ENCODE measurements around the gene ZNF277. TPM values are rescaled to one million over a fixed set of nuclear protein-coding genes. Genes with fewer than 3 reads are reported as not detected.
"Not testable (repeated sequence)": the region's sequence is repeated elsewhere in the genome, so short reads cannot be mapped to it uniquely, and the experiment has no call there.

ZNF277 gene
- total RNA-seq, 2 donors from 2014 or later: 20.1 to 22.3 TPM

DNA sequence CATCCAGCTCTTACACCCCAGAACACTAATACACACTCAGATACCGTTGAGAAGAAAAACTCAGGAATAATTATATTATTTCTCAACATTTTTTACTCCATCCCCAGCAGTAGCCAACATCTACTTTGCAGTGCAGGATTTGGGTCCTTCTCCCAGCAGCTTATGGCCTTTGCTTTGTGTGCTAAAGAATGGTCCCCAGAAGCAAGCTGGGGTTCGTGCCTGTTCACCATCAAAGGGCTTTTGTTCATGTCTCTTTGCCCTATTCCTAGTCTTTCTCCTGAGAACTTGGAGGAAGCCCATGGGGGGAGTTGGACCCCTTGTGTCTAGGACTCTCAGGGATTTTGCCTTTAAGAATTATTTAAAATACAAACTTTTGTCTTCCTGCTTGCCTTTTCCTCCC is 100.4 kb downstream of the ZNF277 start:
- intact Hi-C loops (cut with DNase I, micrococcal nuclease): no loop called here
- ATAC-seq: no peak
- no peak for DNase-seq

DNA sequence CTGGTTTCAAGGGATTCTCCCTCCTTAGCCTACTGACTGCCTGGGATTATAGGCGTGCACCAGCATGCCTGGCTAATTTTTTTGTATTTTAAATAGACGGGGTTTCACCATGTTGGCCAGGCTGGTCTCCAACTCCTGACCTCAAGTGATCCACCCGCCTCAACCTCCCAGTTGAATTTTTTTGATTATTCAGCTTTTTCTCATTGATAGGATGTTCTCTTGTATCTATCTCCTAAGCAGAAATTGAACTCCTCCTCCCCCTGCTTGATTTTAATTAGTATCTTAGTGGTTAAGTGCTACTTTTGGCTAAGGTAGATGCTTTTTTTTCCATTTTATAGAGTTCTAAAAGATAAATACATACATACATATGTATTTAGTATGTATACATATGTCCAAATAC is 101.0 kb downstream of the ZNF277 start:
- no peak for DNase-seq
- intact Hi-C loops (cut with DNase I, micrococcal nuclease): no loop called here
- ATAC-seq: no peak

- no peak for ATAC-seq
- no peak for DNase-seq
- intact Hi-C loops (cut with DNase I, micrococcal nuclease): no loop called here
Observed at GRCh38 chr7:112308974-112309373, 102.5 kb downstream of the ZNF277 start.

DNA sequence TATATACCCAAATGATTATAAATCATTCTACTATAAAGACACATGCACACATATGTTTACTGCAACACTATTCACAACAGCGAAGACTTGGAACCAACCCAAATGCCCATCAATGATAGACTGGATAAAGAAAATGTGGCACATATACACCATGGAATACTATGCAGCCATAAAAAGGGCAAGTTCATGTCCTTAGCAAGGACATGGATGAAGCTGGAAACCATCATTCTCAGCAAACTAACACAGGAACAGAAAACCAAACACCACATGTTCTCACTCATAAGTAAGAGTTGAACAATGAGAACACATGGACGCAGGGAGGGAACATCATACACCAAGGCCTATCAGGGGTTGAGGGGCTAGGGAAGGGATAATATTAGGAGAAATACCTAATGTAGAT is 110.3 kb downstream of the ZNF277 start:
- DNase-seq; intact Hi-C loops (cut with DNase I, micrococcal nuclease); ATAC-seq: not testable (repeated sequence)

GRCh38 chr7:112322070-112322469 is 115.6 kb downstream of the ZNF277 start:
- intact Hi-C loops (cut with DNase I, micrococcal nuclease): no loop called here
- ATAC-seq (no peak), DNase-seq (no peak)

DNA sequence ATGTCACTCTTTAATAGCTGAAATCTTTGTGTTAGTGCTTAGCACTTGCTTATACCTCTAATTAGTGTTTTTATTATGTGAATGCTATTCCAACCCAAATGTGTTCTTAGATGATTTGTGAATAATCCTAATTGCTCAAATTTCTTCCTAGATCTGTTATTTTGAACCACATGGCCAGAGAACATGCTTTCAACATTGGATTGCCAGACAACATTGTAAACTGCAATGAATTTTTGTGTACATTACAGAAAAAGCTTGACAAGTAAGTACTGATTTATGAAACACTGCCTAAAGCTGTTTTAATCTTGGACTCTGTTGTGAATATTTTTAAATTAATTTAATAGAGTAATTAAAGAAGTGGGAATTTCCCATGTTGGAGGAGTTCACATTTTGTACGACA is 121.1 kb downstream of the ZNF277 start:
- ATAC-seq (no peak), DNase-seq (no peak)
- intact Hi-C loops (cut with DNase I, micrococcal nuclease): no loop called here

DNA sequence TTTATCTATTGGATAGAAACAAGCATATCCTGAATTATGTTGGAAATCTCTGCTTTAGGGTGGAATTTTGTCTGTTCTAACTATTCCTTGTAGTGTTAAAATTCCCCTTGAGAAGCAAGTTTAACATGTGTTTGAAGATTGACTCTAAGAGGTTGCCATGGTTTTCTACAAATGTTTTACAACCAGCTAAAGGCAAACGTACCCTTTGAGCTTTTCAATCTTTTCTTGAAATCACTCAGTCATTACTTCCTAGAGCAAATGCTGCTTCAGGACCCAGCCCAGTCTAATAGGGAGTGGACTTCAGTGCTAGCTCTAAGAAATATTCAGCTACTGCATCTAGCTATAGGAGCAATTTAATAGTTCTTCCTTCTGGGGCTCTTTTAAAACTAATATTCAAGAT is 125.0 kb downstream of the ZNF277 start:
- intact Hi-C loops (cut with DNase I, micrococcal nuclease): no loop called here
- DNase-seq: no peak
- no peak for ATAC-seq

DNA sequence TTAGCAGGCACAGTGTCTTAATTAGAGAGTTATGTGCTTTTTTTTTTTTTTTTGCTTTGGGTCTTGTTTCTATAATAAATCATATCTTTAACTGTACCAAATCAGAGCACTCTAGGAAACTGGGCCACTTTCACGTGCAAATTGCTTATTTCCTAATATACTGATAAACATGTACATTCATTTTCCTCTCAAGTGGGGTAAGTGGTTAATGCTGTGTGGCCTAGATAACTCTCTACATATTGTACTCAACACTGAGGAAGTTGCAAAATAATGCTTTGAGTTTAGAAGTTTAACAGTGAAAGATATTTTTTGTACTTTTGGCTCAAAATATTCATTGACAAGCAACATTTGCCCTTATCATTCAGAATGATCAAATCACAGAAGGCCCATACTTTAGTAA is 127.9 kb downstream of the ZNF277 start:
- intact Hi-C loops (cut with DNase I, micrococcal nuclease): no loop called here
- DNase-seq: no peak
- no peak for ATAC-seq

DNA sequence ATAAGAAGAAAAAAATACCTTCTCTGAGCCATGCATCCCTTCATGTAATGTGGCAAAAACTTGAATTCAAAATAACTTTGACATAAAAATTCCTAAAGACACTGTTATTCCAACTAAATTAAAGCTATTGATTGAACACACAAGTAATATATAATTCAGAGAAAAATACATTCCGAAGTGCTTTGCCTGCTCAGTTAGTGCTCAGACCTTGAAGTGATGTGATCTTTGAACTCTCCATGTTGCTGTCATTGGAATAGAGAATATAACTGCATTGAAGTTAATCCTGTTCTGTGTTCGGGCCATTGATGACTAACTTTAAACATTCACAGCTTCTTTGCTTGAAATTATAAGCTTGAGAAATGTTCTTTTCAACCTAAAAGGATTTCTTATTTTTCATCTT is 129.8 kb downstream of the ZNF277 start:
- intact Hi-C loops (cut with DNase I, micrococcal nuclease): no loop called here
- DNase-seq (no peak), ATAC-seq (no peak)

DNA sequence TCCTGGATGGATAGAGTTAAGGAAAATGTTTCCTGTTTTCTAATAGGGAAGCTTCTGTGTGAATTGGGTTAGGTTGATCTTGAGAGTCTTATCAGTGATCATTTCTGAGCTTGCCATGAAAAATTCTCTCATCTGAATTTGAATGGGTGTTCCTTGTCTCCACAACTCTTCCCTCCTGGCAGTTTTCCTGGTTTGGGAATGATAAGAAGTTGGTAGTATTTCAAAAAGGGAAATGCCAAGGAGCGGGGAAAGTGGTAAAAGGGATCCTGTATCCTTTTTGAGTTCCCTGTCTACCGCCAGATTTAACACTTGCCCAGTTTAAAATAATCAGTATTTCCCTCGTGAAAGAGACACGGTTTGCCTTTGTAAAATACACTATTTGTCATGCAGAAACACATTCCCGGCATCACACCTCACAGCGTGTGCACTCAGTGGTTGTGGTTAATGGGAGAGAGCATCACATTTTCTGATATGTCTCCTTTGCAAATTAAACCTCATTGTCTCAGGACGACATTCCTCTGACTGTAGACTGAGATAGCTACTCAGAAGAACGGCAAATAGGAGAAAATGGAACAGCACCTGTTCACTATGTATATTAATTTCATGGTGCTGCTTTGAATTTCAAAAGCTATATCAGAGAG is 130.6 kb downstream of the ZNF277 start:
- DNase-seq (no peak), ATAC-seq (no peak)
- intact Hi-C loops (cut with DNase I, micrococcal nuclease): no loop called here

- DNase-seq (no peak), ATAC-seq (no peak)
- intact Hi-C loops (cut with DNase I, micrococcal nuclease): no loop called here
Observed at GRCh38 chr7:112337892-112338291, 131.4 kb downstream of the ZNF277 start.

- intact Hi-C loops (cut with DNase I, micrococcal nuclease): no loop called here
- DNase-seq: no peak
- ATAC-seq: no peak
Observed at GRCh38 chr7:112338786-112339185, 132.3 kb downstream of the ZNF277 start.

DNA sequence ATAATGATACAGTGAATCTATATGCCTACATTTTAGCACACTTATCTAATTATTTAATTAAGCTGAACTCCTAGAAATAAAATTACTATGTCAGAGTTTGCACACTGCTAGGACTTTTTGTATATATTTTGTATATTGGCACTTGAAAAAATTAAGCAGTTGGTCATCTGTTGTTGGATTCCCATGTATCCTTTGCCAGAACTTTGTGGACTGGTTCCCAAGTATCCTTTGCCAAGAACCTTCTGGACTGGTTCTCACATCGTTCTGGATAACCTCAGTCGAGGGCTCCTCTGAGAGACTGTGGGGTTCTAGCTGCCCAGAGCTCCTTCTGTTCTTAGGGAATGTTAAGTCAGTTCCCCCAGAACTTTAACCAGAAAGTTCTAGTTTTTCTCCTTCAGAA is 135.0 kb downstream of the ZNF277 start:
- DNase-seq (no peak), ATAC-seq (no peak)
- intact Hi-C loops (cut with DNase I, micrococcal nuclease): no loop called here

DNA sequence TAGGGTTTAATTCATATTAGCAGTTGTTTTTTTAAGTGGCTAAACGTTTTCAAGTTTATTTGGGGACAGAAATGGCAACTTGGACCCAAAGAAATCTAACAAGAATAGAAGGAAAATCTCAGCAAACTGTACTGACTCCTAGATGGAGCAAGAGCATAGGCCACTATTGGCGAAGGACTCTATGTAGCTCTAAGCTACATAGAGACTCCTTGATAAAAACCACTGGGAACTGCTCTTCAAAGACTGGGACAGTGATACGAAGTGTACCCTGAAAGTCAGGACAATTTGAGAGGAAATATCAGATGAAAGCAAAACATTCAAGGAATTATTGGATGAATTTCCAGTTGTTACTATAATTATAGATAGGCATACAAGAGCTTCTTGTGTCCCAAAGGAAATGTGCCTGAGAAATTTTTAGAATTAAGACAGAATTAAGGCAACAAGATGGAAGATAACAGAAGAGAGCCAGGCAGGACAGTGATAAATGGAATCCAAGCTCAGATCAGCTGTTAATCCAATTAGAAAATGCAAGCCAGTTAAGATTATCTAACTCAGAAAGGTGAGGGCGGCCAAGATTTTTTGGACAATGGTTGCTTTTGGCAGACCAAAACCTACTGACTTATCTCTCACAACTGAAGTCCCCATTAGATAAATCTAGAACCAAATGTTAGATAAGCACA is 140.0 kb downstream of the ZNF277 start:
- intact Hi-C loops (cut with DNase I, micrococcal nuclease): no loop called here
- no peak for DNase-seq

GRCh38 chr7:112347088-112347487 is 140.6 kb downstream of the ZNF277 start:
- DNase-seq (no peak), ATAC-seq (no peak)
- intact Hi-C loops (cut with DNase I, micrococcal nuclease): no loop called here

More for the DNA sequence above, 140.0 kb downstream of the ZNF277 start:
- no peak for ATAC-seq

DNA sequence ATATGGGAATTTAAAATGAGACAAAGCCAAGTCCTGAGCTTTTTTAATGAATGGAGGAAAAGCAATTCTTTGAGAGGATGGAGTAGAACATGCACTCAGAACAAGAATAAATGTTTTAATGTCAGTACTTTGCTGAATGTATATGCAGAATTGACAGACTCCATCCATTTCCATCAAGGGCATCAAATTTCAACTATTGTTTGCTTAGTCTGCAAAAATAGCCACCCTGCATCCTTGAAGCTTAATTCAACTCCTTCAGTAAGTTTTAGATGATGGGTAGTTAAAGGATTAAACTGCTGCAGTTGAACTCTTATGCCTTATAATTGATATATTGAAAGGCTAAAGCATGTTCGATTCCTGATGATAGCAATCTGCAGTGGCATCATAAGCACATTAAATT is 144.1 kb downstream of the ZNF277 start:
- ATAC-seq (no peak), DNase-seq (no peak)
- intact Hi-C loops (cut with DNase I, micrococcal nuclease): no loop called here

DNA sequence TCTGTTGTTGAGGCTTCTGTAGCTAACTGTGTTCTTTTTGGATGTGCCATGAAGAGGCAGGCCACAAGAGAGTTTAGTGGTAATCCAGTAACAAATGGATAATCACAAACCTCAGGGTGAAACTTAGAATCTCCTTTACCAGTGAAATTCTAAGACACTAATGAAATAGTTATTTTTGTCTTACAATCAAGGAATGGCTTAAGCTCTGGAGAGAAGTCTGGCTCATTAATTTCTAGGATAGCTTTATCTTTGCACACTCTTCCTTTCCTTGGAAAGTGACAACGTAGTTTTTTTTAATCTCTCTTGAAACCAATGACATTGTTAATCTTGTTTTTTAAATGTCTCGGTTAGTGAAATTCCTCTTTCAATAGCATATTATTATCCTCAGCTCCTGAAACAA is 150.1 kb downstream of the ZNF277 start:
- DNase-seq (no peak), ATAC-seq (no peak)
- intact Hi-C loops (cut with DNase I, micrococcal nuclease): no loop called here

DNA sequence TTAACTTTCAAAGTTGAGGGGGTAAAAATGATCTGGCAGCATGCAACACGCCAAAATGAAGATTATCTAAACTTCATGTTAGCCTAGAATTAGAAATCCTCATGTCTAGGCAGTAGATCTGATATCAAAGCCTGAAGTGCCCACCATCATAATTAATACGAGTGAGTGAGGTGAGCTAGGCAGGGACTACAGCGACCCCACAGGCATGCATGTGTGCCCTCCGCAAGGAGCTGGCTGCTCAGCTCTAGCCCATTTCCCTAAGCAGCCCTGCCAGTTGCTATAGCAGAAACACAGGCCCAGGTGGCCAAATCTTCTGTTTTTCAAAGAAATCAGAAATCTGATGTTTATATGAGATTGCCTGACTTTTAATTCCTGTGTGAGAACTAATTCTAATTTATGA is 150.6 kb downstream of the ZNF277 start:
- no peak for ATAC-seq
- no peak for DNase-seq
- intact Hi-C loops (cut with DNase I, micrococcal nuclease): no loop called here

GRCh38 chr7:112358513-112358912 is 152.0 kb downstream of the ZNF277 start:
- intact Hi-C loops (cut with DNase I, micrococcal nuclease): no loop called here
- ATAC-seq (no peak), DNase-seq (no peak)

GRCh38 chr7:112359086-112359485 is 152.6 kb downstream of the ZNF277 start:
- ATAC-seq (no peak), DNase-seq (no peak)
- intact Hi-C loops (cut with DNase I, micrococcal nuclease): no loop called here

DNA sequence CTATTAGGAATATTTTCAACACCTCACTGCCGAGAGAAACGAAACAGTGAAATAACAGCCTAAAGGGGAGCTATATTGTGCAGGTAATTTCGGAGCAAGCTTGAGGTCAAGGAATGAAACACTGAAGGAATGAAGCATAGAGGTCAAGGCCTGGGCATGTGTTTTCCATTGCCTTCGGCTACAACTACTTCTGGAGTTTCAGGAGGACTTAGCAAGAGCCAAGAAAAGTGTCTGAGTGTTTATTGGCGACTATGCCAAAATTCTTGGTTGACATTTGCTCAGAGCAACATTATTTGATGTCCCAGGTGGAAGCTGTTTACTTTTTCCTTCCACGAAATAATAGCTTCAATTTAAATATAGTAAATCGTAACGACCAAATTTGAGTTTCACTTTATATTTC is 154.2 kb downstream of the ZNF277 start:
- intact Hi-C loops (cut with DNase I, micrococcal nuclease): no loop called here
- DNase-seq (no peak), ATAC-seq (no peak)

All from left colon (tissue), 2 donors.